HG02623 (cell line): ENCODE results near the gene APBB3.
"Not testable (repeated sequence)": the region's sequence is repeated elsewhere in the genome, so short reads cannot be mapped to it uniquely, and the experiment has no call there.

Source experiments
- ATAC-seq: cut with Tn5 transposase; IDR thresholded peaks from one replicate; pipeline ENCODE4 v1.9.1; 2021; ENCODE audit warnings: moderate library complexity; ENCODE audit not compliant: unreplicated experiment

APBB3 gene, protein sequence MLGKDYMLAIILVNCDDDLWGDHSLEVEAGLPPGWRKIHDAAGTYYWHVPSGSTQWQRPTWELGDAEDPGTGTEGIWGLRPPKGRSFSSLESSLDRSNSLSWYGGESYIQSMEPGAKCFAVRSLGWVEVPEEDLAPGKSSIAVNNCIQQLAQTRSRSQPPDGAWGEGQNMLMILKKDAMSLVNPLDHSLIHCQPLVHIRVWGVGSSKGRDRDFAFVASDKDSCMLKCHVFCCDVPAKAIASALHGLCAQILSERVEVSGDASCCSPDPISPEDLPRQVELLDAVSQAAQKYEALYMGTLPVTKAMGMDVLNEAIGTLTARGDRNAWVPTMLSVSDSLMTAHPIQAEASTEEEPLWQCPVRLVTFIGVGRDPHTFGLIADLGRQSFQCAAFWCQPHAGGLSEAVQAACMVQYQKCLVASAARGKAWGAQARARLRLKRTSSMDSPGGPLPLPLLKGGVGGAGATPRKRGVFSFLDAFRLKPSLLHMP

DNA sequence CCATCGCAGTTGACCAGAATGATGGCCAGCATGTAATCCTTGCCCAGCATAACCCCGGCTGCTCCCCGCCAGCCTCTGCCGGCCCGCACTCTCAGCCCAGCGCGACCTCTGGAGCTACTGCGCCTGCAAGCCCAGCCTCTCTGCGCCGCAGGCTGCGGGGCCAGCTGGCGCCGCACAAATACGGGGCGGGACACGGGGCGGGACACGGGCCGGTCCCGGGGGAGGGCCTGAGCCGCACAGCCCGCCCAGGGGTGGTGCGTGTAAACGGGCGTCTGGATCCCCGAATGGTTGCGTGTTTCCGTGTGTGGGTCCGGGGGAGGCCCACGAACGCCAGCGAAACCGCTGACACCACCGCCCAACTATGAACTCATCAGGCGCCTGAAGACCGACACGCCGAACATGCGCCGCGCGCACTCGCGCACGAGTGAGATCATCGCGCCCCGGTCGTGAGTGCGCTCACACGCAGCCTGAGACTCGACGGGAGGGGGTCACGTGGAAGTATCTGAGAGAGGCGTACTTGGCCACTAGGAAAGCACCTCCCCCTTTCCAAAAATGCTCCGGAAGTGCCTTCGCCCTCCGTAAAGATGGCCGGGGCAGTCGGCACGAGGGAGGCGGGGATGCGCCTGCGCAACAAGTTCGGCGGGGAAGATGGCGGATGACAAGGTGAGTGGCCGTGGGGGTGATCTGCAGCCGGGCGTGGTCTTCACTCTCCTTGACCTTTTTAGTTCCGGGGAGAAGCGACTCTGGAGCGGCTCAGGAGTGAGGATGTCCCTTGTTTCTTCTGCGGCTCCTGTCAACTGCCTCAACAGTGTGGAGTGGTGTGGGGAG, at the start of gene APBB3, which contains the start of gene SLC35A4:
Gene APBB3 (minus strand): TSS at position 403 of the 828 bp plus-strand sequence. CDS start 353 bp downstream, at position 50.
Gene SLC35A4 (plus strand): TSS at position 633 of the 828 bp plus-strand sequence. CDS start 2,342 bp downstream, outside the sequence.
- ATAC-seq: peak; percentile 84

DNA sequence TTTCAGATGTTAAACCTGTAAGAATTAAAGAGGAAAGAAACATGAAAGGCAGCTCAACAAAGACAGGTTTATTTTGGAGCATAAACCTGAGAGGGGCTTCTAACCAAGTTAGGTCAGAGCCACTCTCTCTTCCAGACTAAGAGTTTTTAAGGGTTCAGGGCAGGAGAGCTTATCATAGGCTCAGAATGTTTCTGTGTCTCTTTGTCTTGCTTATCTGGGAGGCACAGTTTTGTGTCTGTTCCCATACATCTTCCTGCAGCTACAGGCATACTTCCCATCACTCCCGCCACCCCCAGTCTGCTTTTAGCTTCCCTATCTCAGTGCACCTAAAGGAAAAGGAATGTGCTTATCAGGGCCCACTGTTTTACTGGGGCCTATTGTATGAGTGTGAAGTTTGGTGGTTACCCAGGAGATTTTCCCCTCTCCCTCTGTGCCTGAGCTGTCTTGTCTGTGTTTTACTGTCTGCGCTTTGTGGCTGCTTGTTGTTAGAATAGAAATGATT, 46.7 kb upstream of the APBB3 start:
- no peak for ATAC-seq

DNA sequence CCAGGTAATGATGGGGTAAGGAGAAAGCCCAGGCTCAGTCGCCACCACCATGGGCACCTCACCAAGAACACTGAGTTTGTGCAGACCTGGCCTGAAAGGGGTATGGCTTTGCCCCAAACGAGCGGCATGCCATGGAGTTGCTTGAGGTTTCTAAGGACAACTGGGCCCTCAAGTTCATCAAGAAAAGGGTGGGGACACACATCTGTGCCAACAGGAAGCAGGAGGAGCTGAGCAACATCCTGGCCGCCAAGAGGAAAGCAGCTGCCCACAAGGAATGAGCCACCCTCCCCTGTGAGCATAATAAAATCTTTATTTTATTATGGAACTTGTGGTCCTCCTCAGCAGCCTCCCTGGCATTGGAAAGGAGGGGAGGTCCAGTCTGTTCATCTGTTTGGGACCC, 44.7 kb upstream of the APBB3 start:
- ATAC-seq: no peak

DNA sequence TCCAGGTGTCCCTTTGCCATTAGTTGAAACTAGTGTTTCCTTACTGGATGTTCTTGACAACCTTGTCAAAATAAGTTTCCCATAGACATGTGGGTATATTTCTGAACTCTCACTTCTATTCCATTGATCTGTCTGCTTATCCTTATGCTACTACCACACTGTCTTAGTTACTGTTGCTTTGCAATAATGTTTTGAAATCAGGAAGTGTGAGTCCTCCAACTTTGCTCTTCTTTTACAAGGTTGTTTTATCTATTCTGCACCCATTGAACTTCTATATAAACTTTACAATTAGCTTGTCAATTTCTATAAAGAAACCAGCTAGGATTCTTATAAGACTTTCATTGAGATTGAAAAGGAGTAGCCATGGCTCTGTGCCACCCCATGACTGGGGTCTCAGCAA, 44.3 kb upstream of the APBB3 start:
- ATAC-seq: no peak

DNA sequence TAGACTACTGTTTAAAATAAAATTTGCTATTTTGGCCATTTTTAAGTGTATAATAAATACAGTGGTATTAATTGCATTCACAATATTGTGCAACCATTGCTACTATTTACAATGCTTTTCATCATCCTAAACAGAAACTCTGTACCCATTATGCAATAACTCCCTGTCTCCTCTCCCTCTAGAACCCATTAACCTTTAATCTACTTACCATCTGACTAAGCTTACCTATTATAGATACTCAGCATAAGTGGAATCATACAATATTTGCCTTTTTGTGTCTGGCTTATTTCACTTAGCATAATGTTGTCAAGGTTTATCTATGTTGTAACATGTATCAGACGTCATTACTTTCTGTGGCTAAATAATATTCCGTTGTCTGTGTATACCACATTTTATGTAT, 42.6 kb upstream of the APBB3 start:
- no peak for ATAC-seq

DNA sequence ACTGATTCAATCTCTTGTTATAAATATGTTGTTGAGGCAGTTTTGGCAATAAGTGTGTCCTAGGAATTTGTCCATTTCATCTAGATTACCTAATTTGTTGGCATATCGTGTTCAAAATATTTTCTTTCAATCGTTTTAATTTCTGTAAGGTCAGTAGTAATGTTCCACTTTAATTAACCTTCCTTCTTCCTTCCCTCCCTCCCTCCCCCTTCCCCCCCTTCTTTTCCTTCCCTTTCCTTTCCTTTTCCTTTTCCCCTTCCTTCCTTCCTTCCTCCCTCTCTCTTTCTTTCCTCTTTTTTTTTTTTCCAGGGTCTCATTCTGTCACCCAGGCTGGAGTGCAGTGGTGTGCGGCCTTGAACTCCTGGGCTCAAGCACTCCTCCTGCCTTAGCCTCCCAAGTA, 41.5 kb upstream of the APBB3 start:
- ATAC-seq: no peak

DNA sequence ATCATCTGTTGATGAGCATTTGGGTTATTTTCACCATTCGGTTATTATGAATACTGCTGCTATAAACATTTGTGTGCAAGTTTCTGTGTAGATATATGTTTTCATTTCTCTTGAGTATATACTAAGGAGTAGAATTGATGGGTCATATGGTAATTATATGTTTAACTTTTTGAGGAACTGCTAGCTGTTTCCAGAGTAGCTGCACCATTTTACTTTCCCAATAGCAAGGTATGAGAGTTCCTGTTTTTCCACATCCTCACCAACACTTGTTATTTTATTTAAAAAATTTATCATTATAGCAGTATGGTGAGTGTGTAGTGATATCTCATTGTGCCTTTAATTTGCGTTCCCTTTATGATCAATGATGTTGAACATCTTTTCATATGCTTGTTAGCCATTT, 39.3 kb upstream of the APBB3 start:
- no peak for ATAC-seq

DNA sequence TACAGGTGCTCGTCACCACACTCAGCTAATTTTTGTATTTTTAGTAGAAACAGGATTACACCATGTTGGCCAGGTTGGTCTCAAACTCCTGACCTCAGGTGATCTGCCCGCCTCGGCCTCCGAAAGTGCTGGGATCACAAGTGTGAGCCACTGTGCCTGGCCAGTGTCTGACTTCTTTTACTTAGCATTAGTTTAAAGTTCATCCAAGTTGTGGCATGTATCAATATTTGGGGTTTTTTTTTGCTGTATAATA, 39.0 kb upstream of the APBB3 start:
- not testable (repeated sequence) for ATAC-seq

DNA sequence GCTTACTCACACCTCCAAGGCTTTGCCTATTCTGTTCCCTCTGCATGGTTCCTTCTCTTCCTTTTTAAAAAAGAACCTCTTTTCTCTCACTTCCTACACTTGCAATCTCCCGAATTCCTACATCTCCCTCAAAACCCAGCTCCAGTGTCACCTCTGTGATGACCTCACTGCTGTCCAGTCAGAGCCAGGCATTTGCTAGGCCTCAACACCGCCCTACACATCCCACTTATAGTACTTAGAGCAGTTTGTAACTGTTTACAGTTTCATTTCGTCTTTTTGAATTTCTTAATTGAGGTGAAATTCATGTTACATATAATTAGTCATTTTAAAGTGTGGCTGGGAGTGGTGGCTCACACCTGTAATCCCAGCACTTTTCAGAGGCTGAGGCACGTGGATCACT, 37.7 kb upstream of the APBB3 start:
- ATAC-seq: no peak

DNA sequence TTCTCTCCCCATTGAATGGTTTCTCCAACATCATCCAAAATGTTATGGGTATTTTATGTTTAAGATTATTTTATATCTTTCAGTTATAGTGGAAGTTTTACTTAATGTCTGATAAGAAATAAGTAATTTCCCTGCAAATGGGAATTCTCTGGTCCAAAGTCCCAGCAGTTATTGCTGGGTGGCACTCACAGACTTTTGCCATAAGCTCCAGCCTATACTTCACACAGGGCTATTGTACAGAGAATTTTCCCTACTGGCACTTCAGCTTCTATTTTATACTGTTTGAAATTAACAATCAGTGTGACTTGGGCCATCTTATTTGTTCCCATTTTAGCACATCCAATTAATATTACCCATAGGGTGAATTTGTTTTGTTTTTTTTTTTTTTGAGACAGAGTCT, 35.7 kb upstream of the APBB3 start:
- ATAC-seq: no peak

DNA sequence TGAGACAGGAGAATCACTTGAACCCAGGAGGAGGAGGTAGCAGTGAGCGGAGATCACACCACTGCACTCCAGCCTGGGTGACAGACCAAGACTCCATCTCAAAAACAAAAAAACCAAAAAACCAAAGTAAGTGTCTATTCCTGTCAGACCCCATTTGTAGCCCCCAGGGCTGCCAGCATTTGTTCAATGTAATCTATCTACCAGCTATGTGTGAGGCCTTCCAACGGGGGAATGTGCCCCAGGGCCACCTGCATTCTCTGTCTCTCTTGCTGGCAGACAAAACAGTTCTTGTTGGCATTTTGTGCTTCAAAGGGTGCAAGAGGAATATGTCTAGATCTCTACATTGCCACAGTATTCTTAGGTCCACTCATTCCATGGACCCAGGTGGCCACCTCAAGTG, 34.4 kb upstream of the APBB3 start:
- no peak for ATAC-seq

DNA sequence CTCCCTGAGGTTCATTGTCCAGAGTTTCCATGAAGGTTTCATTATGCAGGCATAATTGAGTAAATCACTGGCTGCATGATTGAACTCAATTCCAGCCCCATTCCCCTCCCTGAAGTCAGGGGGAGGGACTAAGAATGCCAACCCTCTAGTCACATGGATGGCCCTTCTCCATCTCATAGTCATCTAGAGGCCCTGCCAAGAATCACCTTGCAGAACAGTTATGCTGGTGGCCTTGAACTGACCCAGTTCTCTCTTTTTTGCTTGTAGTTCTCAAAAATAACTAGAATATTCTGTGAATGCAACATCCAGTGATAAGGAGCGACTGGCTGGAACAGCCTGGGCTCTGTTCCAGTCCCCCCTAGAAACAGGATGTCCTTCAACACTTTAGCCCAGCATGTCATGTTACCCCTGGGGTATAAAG, 31.9 kb upstream of the APBB3 start:
- no peak for ATAC-seq

DNA sequence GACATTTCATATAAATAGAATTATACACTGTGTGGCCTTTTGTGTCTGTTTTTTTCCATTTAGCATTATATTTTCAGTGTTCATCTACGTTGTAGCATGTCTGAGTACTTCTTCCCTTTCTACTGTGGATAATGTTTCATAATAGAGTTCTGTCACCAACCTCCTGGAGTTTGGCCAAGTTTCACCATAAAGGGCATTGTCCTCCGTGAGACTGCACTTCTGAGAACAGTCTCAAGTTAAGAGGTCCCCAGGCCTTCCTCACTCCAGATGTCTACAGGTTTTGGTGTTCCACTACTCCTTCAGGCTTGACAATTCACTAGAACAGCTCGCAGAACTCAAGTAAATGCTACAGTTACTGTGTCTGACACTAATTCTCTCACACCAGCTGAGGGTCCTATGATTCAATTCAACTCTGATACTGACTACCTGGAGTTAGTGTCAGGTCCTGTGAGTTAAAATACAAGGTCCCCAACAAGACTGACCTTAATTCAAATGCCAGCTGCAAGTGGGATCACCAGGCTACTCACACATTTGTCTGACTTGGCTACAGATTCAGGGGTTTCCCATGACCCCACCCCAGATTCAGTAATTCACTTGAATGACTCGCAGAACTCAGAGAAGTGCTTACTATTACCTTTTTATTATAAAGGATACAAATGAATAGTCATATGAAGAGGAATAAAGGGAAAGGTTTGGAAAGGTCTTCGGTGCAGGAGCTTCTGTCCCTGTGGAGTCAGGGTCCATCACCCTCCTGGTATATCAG, 31.3 kb upstream of the APBB3 start:
- ATAC-seq: no peak

DNA sequence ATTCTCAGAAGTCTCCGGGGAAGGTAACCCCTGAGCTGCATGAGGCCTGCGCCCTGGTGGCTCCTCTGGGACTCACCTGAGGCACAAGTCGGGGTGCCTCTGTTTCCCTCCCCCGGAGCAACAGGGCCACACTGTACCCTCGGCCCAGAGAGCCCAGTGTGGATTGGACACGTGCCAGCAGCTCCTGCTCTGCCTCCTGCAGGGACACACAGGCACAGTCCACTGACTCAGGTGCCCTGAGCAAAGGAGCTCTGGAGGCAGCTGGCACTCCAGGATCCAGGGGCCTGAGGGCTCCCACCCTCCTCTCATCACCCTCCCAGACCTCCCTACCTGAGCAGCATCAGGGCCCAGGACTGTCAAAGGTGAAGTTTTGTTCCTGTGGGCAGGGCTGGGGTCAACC, 29.8 kb upstream of the APBB3 start:
- ATAC-seq: no peak

DNA sequence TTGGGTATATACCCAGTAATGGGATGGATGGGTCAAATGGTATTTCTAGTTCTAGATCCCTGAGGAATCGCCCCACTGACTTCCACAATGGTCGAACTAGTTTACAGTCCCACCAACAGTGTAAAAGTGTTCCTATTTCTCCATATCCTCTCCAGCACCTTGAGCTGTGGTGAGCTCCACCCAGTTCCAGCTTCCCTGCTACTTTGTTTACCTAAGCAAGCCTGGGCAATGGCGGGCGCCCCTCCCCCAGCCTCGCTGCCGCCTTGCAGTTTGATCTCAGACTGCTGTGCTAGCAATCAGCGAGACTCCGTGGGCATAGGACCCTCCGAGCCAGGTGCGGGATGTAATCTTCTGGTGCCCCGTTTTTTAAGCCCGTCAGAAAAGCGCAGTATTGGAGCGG, 28.7 kb upstream of the APBB3 start:
- not testable (repeated sequence) for ATAC-seq

DNA sequence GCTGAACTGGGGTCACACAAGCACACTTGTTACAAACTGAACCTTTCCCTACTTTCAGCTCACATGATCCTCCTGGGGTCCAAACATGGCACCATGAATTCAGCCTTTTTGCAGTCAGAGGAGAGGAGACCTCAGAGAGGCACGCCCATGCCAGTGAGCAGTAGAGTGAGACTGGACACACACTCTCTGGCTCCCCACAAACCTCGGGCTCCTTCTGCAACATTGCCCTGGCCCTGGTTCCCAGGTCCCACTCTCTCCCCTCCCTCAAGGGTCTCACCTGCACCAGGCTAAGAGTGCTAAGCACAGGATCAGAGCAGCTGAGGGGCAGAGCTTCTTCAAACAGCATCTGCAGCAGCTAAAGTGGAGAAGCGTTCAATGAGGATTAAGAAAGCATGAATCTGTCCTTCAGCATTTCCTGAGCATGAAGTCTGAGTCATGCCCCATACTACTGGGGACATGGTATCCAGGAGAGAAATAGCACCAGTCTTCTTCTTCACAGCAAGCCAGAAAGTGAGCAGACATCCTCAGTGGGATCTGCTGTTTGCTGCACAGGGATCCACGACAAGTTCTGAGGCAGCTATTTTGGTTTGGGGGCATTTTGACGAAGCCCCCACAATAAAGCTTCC, 27.5 kb upstream of the APBB3 start:
- no peak for ATAC-seq

DNA sequence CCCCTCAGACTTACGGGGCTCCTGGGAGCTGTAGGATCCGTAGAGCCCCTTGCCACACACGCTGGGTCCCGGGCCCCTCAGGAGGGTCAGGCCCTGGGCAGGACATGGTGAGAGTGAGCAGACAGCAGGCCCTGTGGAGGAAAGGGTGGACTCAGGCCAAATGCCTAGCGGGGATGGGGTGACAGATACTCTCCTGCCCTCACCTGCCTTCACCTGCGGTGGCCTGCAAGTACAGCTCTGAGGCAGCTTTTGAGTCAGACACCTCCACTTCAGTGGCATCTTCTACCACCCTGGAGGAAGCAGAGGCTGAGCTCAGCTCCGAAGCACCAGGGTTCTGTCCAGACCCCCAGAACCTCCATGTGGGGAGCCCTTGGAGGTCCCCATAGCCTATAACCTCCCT, 26.5 kb upstream of the APBB3 start:
- ATAC-seq: no peak

DNA sequence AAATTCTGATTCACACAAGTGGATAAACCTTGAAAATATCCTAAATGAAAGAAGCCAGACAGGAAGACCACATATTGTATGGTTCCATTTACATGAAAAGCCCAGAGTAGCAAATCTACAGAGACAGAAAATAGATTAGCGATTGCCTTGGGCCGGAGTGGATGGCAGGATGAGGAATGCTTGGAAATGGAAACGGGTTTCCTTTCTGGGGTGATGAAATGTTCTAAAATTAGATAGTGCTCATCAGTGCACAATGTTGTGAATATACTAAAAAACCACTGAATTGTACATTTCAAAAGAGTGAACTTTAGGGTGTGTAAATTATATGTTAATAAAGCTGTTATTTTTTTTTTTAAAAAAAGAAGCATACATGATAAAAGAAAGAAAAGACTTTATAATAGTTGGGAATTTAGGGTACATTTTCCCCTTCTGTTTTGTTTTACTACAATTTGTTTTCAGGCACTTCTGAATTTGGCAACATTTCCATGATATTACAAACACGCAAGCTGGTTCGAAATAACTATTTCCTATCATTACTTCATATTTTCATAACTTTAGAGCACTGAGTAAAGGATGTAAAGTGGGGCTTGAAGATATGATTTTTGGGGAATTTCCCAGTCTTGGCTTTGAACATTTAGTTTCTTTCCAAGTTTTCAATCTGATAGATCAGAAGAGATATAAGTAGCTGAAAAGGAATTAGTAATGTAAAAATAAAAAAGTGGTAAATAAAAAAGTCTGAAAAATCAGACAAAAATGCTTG, 24.1 kb upstream of the APBB3 start:
- no peak for ATAC-seq

DNA sequence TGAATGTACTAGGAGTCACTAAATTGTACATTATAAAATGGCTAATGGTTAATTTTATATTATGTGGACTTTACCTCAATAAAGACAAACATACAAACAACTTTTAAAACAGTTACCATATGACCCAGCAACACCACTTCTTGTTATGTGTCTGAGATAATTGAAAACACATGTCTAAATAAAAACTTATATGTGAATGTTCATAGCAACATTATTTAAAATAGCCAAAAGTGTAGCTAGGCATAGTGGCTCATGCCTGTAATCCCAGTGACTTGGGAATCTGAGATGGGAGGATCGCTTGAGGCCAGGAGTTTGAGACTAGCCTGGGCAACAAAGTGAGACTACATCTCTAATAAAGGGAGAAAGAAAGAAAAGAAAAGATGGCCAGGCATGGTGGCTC, 23.1 kb upstream of the APBB3 start:
- ATAC-seq: no peak

DNA sequence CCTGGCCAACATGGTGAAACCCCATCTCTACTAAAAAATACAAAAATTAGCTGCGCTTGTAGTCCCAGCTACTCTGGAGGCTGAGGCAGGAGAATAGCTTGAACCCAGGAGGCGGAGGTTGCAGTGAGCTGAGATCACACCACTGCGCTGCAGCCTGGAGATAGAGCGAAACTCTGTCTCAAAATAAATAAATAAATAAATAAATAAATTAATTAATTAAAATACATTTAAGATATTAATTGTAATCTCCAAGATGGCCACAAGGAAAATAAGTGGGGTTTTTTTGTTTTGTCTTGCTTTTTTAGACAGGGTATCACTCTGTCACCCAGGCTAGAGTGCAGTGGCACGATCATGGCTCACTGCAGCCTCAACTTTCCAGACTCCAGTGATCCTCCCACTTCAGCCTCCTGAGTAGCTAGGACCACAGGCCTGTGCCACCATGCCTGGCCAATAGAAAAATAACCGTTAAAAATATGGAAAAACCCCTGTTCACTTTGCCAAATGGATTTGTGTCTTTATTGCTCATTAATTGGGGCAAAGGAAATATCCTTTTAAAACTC, 14.9 kb upstream of the APBB3 start:
- ATAC-seq: not testable (repeated sequence)
